Measurements from ENCODE around the gene SH3PXD2A. TPM values are rescaled to one million over a fixed set of nuclear protein-coding genes. Genes with fewer than 3 reads are reported as not detected.
A peak's percentile ranks its signal among the peaks of the same experiment; 100 is the strongest.

The SH3PXD2A gene
- total RNA-seq, 2 experiments from 2014 or later = 6.9 to 7.0 TPM

GRCh38 chr10:103890688-103891087 lies 35.3 kb upstream of the SH3PXD2A start:
- intact Hi-C loops (cut with DNase I, micrococcal nuclease) = loop anchor here in 1 of 2 experiments (5.0 kb wide), 1 partner anchor 77 kb away; the partner anchor contains the start of gene SLK
- no peaks in the 10 kb centered on the region for H3K27me3 Mint-ChIP-seq
- H3K4me3 Mint-ChIP-seq = no peak overlapping the region
- Histone ChIP-seq H3K4me3 (ENCODE audit: low read length) (no peak overlapping the region), H3K36me3 (ENCODE audit: insufficient read depth, low read length) (peaks cover 82% of the 10 kb centered on the region), H3K27ac (ENCODE audit: low read depth in 1 of 2, low read length in 2 of 2) (peak overlapping the region in 1 of 2 donors; percentile 0), H3K27me3 (ENCODE audit: control insufficient read depth in 1 of 2, insufficient read depth in 2 of 2, low read length in 2 of 2) (no peaks in the 10 kb centered on the region), H3K4me1 (ENCODE audit: insufficient read depth, low read length) (peaks cover 34% of the 10 kb centered on the region), H3K9me3 (ENCODE audit: control insufficient read depth in 1 of 2, insufficient read depth in 1 of 2, low read length in 2 of 2) (no peaks in the 10 kb centered on the region)
- ChIA-PET CTCF (interaction anchor here (1.1 to 2.0 kb wide), 4 partner anchors 11 to 233 kb away, joined by 3 to 8 read pairs (median 4); partner anchors contain the start of gene SFR1), POLR2A (interaction anchor here (1.2 to 1.4 kb wide), 3 partner anchors 15 to 231 kb away, joined by 3 to 6 read pairs (median 5); partner anchors contain the start of gene SFR1)
- no peak for DNase-seq
- no peak for TF ChIP-seq CTCF (IDR thresholded peaks at IDR 0.05)
- peaks cover 41% of the 10 kb centered on the region for H3K4me1 Mint-ChIP-seq (ENCODE audit: low read depth)
- H3K36me3 Mint-ChIP-seq (ENCODE audit: low read depth) = peaks cover 98% of the 10 kb centered on the region
- H3K9me3 Mint-ChIP-seq = no peaks in the 10 kb centered on the region
- ATAC-seq (ENCODE audit: poor library complexity) = no peak
- H3K27ac Mint-ChIP-seq = peak overlapping the region; percentile 33

- H3K4me3 Mint-ChIP-seq = no peak overlapping the region
- H3K27ac Mint-ChIP-seq = peak overlapping the region; percentile 33
- CTCF ChIA-PET = interaction anchor here (1.0 to 2.0 kb wide), 5 partner anchors 11 to 233 kb away, joined by 3 to 8 read pairs (median 4); partner anchors contain the start of gene SFR1
- peaks cover 82% of the 10 kb centered on the region for H3K36me3 ChIP-seq (ENCODE audit: insufficient read depth, low read length)
- POLR2A ChIA-PET = interaction anchor here (1.2 to 1.4 kb wide), 3 partner anchors 15 to 232 kb away, joined by 3 to 6 read pairs (median 5); partner anchors contain the start of gene SFR1
- H3K4me1 Mint-ChIP-seq (ENCODE audit: low read depth) = peaks cover 37% of the 10 kb centered on the region
- H3K4me3 ChIP-seq (ENCODE audit: low read length) = no peak overlapping the region
- peak overlapping the region in 1 of 2 donors; percentile 0 for H3K27ac ChIP-seq (ENCODE audit: low read depth in 1 of 2, low read length in 2 of 2)
- no peak for TF ChIP-seq CTCF (IDR thresholded peaks at IDR 0.05)
- H3K9me3 Mint-ChIP-seq = no peaks in the 10 kb centered on the region
- H3K27me3 Mint-ChIP-seq = no peaks in the 10 kb centered on the region
- ATAC-seq (ENCODE audit: poor library complexity) = no peak
- H3K4me1 ChIP-seq (ENCODE audit: insufficient read depth, low read length) = peaks cover 31% of the 10 kb centered on the region
- H3K27me3 ChIP-seq (ENCODE audit: control insufficient read depth in 1 of 2, insufficient read depth in 2 of 2, low read length in 2 of 2) = no peaks in the 10 kb centered on the region
- no peaks in the 10 kb centered on the region for H3K9me3 ChIP-seq (ENCODE audit: control insufficient read depth in 1 of 2, insufficient read depth in 1 of 2, low read length in 2 of 2)
- peak in 4 of 14 experiments; percentile 2 to 41 (median 21) for DNase-seq
- intact Hi-C loops (cut with DNase I, micrococcal nuclease) = loop anchor here in 1 of 2 experiments (5.0 kb wide), 1 partner anchor 77 kb away; the partner anchor contains the start of gene SLK
- peaks cover 98% of the 10 kb centered on the region for H3K36me3 Mint-ChIP-seq (ENCODE audit: low read depth)
Observed at GRCh38 chr10:103890194-103890658, 34.9 kb upstream of the SH3PXD2A start.

- Histone ChIP-seq H3K4me3 (ENCODE audit: low read length) (no peak overlapping the region), H3K27me3 (ENCODE audit: control insufficient read depth in 1 of 2, insufficient read depth in 2 of 2, low read length in 2 of 2) (no peaks in the 10 kb centered on the region), H3K4me1 (ENCODE audit: insufficient read depth, low read length) (peaks cover 31% of the 10 kb centered on the region), H3K36me3 (ENCODE audit: insufficient read depth, low read length) (peaks cover 89% of the 10 kb centered on the region), H3K27ac (ENCODE audit: low read depth in 1 of 2, low read length in 2 of 2) (no peak overlapping the region), H3K9me3 (ENCODE audit: control insufficient read depth in 1 of 2, insufficient read depth in 1 of 2, low read length in 2 of 2) (no peaks in the 10 kb centered on the region)
- no peaks in the 10 kb centered on the region for H3K27me3 Mint-ChIP-seq
- ChIA-PET POLR2A (interaction anchor here (1.2 kb wide), 2 partner anchors 14 to 21 kb away, joined by 5 to 6 read pairs; no protein-coding TSS in a partner anchor), CTCF (interaction anchor here (0.7 to 2.0 kb wide), 3 partner anchors 12 to 232 kb away, joined by 3 to 8 read pairs (median 3); partner anchors contain the start of gene SFR1)
- ATAC-seq (ENCODE audit: poor library complexity) (no peak), DNase-seq (no peak)
- no peaks in the 10 kb centered on the region for H3K9me3 Mint-ChIP-seq
- H3K36me3 Mint-ChIP-seq (ENCODE audit: low read depth) = peaks cover 98% of the 10 kb centered on the region
- H3K4me1 Mint-ChIP-seq (ENCODE audit: low read depth) = peaks cover 27% of the 10 kb centered on the region
- intact Hi-C loops (cut with DNase I, micrococcal nuclease) = loop anchor here (2.0 to 10.0 kb wide), 6 partner anchors 108 to 234 kb away; partner anchors contain the start of gene SFR1 (in 1 of the 2)
- H3K27ac Mint-ChIP-seq = peak overlapping the region; percentile 18
- no peak overlapping the region for H3K4me3 Mint-ChIP-seq
- TF ChIP-seq CTCF (IDR thresholded peaks at IDR 0.05) = no peak
Observed at GRCh38 chr10:103889121-103889720, 33.8 kb upstream of the SH3PXD2A start.
